Small intestine (tissue), 7 donors: ENCODE results near the gene NSUN5. TPM values are rescaled to one million over a fixed set of nuclear protein-coding genes. Genes with fewer than 3 reads are reported as not detected.
"Not testable (repeated sequence)": the region's sequence is repeated elsewhere in the genome, so short reads cannot be mapped to it uniquely, and the experiment has no call there.

ENCODE experiments used
- DNase-seq, 2 donors: peaks; one replicate each; pipeline versions ENCODE4 v3.0.0 to v3.0.0-alpha.2; 2013
- FAIRE-seq: peaks from 2 replicates; lab custom pipeline; 2012; peaks lifted over from hg19 to GRCh38; lab: Jason Lieb, UNC
- H3K27ac ChIP-seq, 3 donors: one replicate each; pipeline ENCODE4 v1.5.1; 2013; ENCODE audit warnings: low read length in 2 of 3, mild to moderate bottlenecking in 2 of 3, control low read depth in 1 of 3, inconsistent platforms in 1 of 3, low read depth in 1 of 3, moderate library complexity in 1 of 3
- H3K27me3 ChIP-seq, 3 donors: one replicate each; pipeline ENCODE4 v1.6.1; 2013; ENCODE audit warnings: low read length in 3 of 3, inconsistent platforms in 1 of 3; ENCODE audit not compliant: control insufficient read depth in 3 of 3, insufficient read depth in 3 of 3
- H3K36me3 ChIP-seq, 3 donors: one replicate each; pipeline ENCODE4 v1.6.1; 2013; ENCODE audit warnings: low read length in 3 of 3, inconsistent platforms in 1 of 3, low read depth in 1 of 3, mild to moderate bottlenecking in 1 of 3, moderate library complexity in 1 of 3; ENCODE audit not compliant: control insufficient read depth in 3 of 3, insufficient read depth in 2 of 3
- H3K4me1 ChIP-seq, 3 donors: one replicate each; pipeline ENCODE4 v1.6.1; 2013; ENCODE audit warnings: low read length in 2 of 3, inconsistent platforms in 1 of 3, low read depth in 1 of 3, mild to moderate bottlenecking in 1 of 3, moderate library complexity in 1 of 3; ENCODE audit not compliant: control insufficient read depth in 3 of 3, insufficient read depth in 2 of 3
- H3K4me3 ChIP-seq, 3 donors: one replicate each; pipeline ENCODE4 v1.5.1; 2013; ENCODE audit warnings: low read length in 3 of 3, control low read depth in 1 of 3, inconsistent platforms in 1 of 3, low read depth in 1 of 3, mild to moderate bottlenecking in 1 of 3, moderate library complexity in 1 of 3
- H3K9me3 ChIP-seq, 2 donors: one replicate each; pipeline ENCODE4 v1.6.1; 2013; ENCODE audit warnings: low read depth in 1 of 2, low read length in 1 of 2; ENCODE audit not compliant: control insufficient read depth in 2 of 2, insufficient read depth in 1 of 2
- WGBS, 3 donors: extraction: QIAGEN DNeasy Blood & Tissue Kit; methylation state at CpG; one replicate each; pipeline ENCODE4 v1.1.7; 2013; 5-methylcytosine and 5-hydroxymethylcytosine counted together
- polyA plus RNA-seq, 4 donors: library from polyadenylated mRNA; stranded (reverse) in 3 of 4; unstranded in 1 of 4; fragments of 200-250 nt in 3 of 4; fragments of 120-200 nt in 1 of 4; gene quantifications; one replicate each; pipeline versions ENCODE4 v1.2.1 to v1.2.3, GENCODE V29; 2013
- donor health status: healthy with polysubstance abuse.
- donor health status: control.
- donor health status: control.
- donor health status: Bipolar disorder and iron deficiency.
- donor health status: healthy.

Gene NSUN5
- polyA plus RNA-seq, 4 donors, result 22.5 to 34.0 (median 30.8) TPM

DNA sequence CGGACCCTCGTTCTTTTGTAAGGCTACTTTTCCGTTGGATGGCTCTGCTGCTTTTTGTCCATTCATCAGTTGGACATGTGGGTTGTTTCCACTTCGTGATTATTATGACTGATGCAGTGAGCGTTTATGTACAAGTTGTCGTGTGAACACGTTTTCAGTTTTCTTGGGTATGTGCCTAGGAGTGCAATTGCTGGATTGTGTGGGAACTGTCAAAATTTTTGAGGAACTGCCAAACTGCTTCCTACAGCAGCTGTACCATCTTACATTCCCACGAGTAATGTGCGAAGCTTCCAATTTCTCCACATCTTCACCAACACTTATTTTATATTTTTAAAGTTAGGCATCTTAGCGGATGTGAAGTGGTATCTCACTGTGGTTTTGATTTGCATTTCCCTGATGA is 29.7 kb upstream of the NSUN5 start:
- no peak overlapping the region for H3K27ac ChIP-seq
- no peaks in the 10 kb centered on the region for H3K27me3 ChIP-seq
- FAIRE-seq, result no peak
- H3K36me3 ChIP-seq, result no peaks in the 10 kb centered on the region
- H3K4me3 ChIP-seq, result no peak overlapping the region
- 63 to 87% (median 80%) methylated on average over 10 of the region's 10 CpGs for WGBS, 3 donors
- no peaks in the 10 kb centered on the region for H3K9me3 ChIP-seq
- H3K4me1 ChIP-seq, result peaks cover 0 to 3% (median 0%) of the 10 kb centered on the region in 3 donors
- no peak for DNase-seq

- Histone ChIP-seq H3K36me3 (no peaks in the 10 kb centered on the region), H3K4me3 (no peak overlapping the region), H3K27me3 (no peaks in the 10 kb centered on the region), H3K4me1 (peaks cover 0 to 3% (median 0%) of the 10 kb centered on the region in 3 donors), H3K9me3 (no peaks in the 10 kb centered on the region), H3K27ac (no peak overlapping the region)
- FAIRE-seq (no peak), DNase-seq (no peak)
- 67 to 77% (median 72%) methylated on average over 6 of the region's 6 CpGs for WGBS, 3 donors
Observed at GRCh38 chr7:73332447-73332846, 23.8 kb upstream of the NSUN5 start.

DNA sequence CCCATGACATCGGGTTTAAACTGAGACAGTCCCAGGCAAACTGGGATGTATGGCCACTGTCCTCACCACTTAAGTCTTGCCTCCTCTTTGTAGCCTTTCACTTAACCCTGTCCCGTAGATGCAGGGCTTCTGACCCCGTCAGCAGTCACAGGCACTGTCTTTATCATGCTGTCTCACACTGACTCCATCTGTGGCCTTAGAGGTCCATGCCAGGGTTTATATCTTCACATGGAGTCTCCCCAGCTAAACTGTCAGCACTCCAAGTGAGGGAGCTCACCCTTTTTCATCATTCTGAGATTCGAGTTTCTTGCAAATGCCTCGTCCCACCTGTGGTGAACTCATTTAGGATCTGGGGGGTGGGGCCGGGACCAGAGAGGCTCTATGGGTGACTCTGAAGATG is 22.1 kb upstream of the NSUN5 start:
- Histone ChIP-seq H3K27me3 (no peaks in the 10 kb centered on the region), H3K4me1 (peaks cover 0 to 3% (median 0%) of the 10 kb centered on the region in 3 donors), H3K9me3 (no peaks in the 10 kb centered on the region), H3K4me3 (no peak overlapping the region), H3K36me3 (no peaks in the 10 kb centered on the region), H3K27ac (no peak overlapping the region)
- WGBS, 3 donors, result 69 to 72% (median 71%) methylated on average over 6 of the region's 6 CpGs
- no peak for DNase-seq
- no peak for FAIRE-seq

DNA sequence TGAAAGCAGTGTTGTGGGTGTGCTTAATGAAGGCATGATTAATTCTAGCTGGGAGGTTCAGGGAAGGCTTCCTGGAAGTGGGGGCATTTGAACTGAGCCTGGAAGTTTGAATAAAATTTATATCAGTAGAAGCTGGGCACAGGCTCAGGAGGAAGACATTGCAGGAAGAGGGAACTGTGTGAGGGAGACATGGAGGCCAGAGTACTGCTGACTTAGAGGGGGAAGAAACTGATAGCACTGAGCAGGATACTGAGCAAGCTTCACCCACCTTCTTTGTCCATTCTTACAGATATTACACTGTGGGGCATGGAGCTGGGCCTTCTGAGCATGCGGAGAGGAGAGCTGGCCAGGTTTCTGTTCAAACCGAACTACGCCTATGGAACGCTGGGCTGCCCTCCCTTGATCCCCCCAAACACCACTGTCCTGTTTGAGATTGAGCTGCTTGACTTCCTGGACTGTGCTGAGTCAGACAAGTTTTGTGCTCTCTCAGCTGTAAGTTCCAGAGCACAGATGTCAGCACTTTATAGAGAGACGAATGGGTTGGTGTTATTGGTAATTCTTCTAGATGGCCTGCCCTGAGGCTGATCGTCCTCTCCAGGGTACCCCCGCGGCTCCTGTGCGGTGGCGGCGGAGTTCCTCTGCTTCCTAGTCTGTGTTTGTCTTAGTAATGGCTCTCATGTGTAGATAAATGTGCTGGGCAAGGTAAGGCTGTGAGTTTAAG is 21.4 kb upstream of the NSUN5 start:
- no peak overlapping the region for H3K4me3 ChIP-seq
- H3K27me3 ChIP-seq, result no peaks in the 10 kb centered on the region
- 48 to 72% (median 63%) methylated on average over 11 of the region's 11 CpGs for WGBS, 3 donors
- H3K9me3 ChIP-seq, result no peaks in the 10 kb centered on the region
- H3K4me1 ChIP-seq, result peaks cover 0 to 3% (median 0%) of the 10 kb centered on the region in 3 donors
- FAIRE-seq (no peak), DNase-seq (peak in 1 of 2 donors; percentile 5)
- no peaks in the 10 kb centered on the region for H3K36me3 ChIP-seq
- H3K27ac ChIP-seq, result peak overlapping the region in 1 of 3 donors; percentile 30

- Histone ChIP-seq H3K4me3 (no peak overlapping the region), H3K4me1 (peaks cover 0 to 7% (median 0%) of the 10 kb centered on the region in 3 donors), H3K9me3 (no peaks in the 10 kb centered on the region), H3K27ac (no peak overlapping the region), H3K36me3 (no peaks in the 10 kb centered on the region), H3K27me3 (no peaks in the 10 kb centered on the region)
- FAIRE-seq (no peak), DNase-seq (no peak)
- WGBS, 3 donors, result 93 to 97% (median 96%) methylated on average over 10 of the region's 10 CpGs
Observed at GRCh38 chr7:73328696-73329095, 20.1 kb upstream of the NSUN5 start.

GRCh38 chr7:73327922-73328321 is 19.3 kb upstream of the NSUN5 start, which contains the start of the genes FKBP6 and TRIM50:
Gene FKBP6, plus strand, starts transcription at chr7:73328161. Its CDS starts 268 bp downstream, at chr7:73328429.
Gene TRIM50, minus strand, starts transcription at chr7:73328082. Its CDS starts 3,295 bp downstream, at chr7:73324787.
- not testable (repeated sequence) for FAIRE-seq, DNase-seq, H3K9me3 ChIP-seq

GRCh38 chr7:73327449-73327848 is 18.8 kb upstream of the NSUN5 start:
- not testable (repeated sequence) for H3K36me3 ChIP-seq, H3K9me3 ChIP-seq, FAIRE-seq, H3K27ac ChIP-seq, DNase-seq, H3K27me3 ChIP-seq, H3K4me3 ChIP-seq, H3K4me1 ChIP-seq
- WGBS, 3 donors, result 77 to 89% (median 85%) methylated on average over 7 to 12 of the region's 13 CpGs

More at GRCh38 chr7:73327922-73328321, 19.3 kb upstream of the NSUN5 start, which contains the start of the genes FKBP6 and TRIM50:
- not testable (repeated sequence) for H3K27ac ChIP-seq, H3K27me3 ChIP-seq, H3K36me3 ChIP-seq, H3K4me1 ChIP-seq, H3K4me3 ChIP-seq
- WGBS, 3 donors, result 95 to 96% (median 96%) methylated on average over 33 to 43 of the region's 43 CpGs

DNA sequence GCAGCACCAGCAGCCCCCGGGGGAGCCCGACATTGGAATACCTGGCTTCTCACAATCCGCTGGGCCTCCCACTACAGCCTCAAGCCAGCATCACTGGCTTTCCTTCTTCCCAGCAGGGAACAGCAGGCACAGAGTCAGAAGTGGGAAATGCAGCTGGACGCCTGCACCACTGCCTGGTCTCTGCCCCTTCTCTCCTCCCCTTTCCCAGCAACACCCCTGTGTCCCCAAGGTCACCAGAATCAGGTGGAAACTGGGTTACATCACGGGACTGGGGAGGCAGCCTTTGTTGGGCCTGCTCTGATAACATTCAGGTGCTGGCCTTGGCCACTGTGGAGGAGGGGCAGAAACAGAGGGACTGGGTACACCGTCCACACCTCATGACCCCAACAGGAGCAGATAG is 16.8 kb upstream of the NSUN5 start:
- not testable (repeated sequence) for H3K4me1 ChIP-seq, H3K27me3 ChIP-seq, DNase-seq, H3K27ac ChIP-seq, FAIRE-seq, H3K4me3 ChIP-seq, H3K9me3 ChIP-seq, H3K36me3 ChIP-seq
- 51 to 86% (median 74%) methylated on average over 6 of the region's 6 CpGs for WGBS, 3 donors
